ENCODE measurements around the gene JARID2.

DNA sequence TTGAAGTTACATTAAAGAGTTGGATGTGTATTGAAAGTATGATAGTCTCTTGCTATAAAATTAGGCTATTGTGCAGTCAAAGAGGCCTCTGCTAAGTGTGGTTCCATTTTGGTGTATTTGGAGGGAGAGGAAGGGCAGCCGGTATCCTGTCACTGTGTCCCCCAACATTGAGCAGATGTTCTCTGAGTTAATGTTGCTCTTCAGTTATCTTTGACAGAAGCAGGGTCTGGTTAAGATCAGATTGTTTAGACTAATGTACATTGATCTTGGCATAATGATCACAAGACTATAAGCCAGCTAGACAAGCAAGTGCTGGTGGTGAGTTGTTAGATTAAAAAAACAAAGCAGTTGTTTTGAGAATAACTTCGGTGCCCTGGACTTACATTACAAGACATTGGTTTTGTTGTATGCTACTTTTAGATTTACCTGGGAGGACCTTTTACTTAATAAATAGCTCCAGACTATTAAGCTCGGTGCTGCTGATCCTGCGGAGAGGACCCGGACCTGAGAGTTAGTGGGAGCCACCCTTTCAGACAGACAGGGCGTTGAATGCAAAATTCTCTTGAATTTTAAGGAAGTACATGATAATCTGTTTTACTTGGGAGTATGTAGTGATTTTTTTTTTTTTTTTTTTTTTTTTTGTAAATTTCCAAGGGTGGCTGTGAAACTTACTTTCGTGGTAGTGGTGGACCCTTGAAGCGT is 97.8 kb downstream of the JARID2 start:
- TF ChIP-seq, protein P1, sequence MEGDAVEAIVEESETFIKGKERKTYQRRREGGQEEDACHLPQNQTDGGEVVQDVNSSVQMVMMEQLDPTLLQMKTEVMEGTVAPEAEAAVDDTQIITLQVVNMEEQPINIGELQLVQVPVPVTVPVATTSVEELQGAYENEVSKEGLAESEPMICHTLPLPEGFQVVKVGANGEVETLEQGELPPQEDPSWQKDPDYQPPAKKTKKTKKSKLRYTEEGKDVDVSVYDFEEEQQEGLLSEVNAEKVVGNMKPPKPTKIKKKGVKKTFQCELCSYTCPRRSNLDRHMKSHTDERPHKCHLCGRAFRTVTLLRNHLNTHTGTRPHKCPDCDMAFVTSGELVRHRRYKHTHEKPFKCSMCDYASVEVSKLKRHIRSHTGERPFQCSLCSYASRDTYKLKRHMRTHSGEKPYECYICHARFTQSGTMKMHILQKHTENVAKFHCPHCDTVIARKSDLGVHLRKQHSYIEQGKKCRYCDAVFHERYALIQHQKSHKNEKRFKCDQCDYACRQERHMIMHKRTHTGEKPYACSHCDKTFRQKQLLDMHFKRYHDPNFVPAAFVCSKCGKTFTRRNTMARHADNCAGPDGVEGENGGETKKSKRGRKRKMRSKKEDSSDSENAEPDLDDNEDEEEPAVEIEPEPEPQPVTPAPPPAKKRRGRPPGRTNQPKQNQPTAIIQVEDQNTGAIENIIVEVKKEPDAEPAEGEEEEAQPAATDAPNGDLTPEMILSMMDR (optimal IDR thresholded peaks at IDR 0.05 in 1 of 3, IDR thresholded peaks at IDR 0.05 in 1 of 3, conservative IDR thresholded peaks at IDR 0.05 in 1 of 3; ENCODE audit: extremely low read depth in 1 of 3, insufficient read depth in 2 of 3, low read length in 3 of 3), result no peak
- TF ChIP-seq EZH2 (IDR thresholded peaks at IDR 0.05; ENCODE audit: low read length), result no peak

Measured in keratinocyte (primary cell).